Stimulated activated CD4-positive, alpha-beta T cell treated with anti-CD3 and anti-CD28 coated beads, Interleukin-4, amount 100 ng/mL, for 1 hour (primary cell): Measurements from ENCODE around the gene EXOC6.

ENCODE experiments used
- DNase-seq: peaks from one replicate; pipeline ENCODE4 v3.0.0-alpha.2; 2020

Gene EXOC6

DNA sequence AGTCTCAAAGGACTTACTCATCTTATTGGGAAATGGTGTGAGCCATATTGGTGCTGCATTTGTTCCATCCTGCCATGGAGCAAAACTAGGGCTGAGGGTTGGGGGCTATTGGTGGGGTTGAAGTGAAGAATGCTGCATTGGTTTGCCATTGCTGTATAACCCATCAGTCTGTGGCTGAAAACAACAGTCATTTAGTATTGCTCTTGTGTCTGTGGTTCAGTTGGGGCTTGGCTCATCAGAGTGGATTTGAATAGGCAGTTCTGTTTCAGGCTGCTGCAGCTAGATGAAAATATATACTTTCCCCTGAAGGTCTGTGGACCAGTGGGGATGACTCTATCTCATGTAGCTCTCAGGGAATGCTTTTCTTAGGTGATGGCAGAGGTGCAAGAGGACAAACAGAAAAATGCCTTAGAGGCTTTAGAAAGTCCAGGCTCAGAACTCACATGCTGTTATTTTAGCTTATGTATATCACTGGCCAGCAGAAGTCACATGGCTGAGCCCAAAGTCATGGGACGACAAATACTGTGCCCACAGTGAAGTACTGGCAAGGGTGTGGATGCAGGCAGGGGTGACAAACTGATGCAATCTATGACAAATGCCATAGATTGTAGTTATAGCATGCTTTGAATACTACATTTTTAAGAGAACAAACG, 15.2 kb upstream of the EXOC6 start:
- no peak for DNase-seq

DNA sequence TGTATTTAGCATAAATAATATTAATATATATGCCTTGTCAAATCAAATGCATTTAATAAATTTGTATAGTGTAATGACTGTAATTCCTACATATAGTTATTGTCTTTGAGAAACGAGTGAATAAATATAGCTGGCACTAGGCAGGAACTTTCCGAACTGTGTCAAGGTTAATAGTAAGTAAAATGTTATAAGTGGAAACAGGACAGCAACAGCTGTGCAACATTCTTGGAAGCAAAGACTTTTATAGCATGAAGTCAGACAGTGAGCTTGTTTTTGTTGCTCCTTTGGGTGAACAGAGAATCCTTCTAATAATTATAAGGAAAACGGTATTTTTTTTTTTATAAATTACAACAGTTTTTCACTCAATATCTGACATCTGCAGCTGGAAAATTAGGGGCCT, 14.0 kb upstream of the EXOC6 start:
- DNase-seq = no peak

DNA sequence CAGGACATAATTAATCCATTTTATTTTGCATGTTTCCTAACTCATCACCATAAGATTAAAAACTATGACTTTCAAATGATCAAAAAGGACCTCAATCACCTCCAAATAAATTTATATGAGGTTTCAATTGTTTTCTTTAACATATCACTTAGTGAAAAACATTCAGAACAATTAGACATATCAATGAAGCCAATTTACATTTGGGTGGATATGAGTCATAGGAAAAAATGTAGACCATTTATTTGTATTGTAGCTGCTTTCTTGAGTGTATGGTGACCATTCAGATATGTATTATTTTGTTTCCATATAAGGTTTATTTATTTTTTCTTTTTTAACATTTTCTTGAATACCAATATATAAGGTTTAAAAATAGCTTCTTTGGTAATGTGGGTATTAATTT, 13.3 kb upstream of the EXOC6 start:
- no peak for DNase-seq

DNA sequence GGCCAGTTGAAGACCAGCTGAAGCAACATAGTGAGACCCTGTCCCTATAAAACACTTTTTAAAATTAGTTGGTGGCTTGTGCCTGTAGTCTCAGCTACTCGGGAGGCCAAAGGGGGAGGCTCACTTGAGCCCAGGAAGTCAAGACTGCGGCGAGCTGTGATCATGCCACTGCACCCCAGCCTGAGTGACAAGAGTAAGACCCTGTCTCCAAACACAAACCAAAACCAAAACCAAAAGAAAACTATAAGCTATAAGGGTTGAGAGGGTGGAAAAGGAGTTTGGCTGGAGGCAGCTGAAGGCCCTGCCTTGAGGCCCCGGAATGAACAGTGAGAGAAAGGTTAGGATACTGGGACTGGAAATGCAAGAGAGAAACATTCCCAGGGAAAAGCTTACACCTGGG, 10.9 kb upstream of the EXOC6 start:
- no peak for DNase-seq

DNA sequence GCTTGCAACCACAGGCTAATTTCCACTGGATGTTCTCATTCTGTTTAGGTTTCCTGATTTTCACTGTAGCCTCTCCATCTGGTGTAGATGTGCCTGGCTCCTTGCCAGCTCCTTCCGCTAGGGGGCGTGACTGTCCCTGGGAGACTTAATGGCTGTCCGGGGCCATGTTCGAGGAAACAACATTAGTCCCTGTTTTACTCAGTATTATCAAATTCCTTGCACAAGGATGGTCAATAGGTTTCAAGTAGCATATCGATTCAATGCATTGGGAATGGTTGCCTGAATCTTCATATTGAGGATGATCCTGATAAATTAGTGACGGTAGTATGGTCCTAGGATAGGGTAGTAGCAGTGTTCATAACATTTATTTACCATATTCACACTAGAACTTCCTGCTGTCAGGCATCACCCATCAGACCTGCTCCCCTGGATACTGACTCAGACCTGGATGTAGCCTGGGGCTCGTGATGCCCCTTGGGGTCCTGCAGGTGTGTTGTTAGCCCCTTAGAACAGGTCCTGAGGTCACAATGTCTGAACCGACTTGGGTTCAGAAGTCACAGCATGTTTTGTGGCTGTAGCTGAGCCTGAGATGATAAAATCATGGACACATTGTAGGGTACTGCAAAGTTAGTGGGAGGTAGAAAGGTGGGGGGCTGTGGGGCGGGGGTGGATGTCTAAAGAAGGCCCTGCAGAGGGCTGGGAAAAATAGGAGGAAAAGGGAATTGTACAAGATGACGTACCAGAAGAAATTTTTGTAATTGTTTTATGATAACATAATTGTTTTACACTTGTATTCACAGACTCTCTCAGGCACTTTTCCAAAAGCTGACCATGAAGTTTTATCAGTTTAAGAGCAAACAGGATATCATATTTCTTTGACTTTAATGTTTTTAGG, 8.9 kb upstream of the EXOC6 start:
- peak; percentile 56 for DNase-seq

DNA sequence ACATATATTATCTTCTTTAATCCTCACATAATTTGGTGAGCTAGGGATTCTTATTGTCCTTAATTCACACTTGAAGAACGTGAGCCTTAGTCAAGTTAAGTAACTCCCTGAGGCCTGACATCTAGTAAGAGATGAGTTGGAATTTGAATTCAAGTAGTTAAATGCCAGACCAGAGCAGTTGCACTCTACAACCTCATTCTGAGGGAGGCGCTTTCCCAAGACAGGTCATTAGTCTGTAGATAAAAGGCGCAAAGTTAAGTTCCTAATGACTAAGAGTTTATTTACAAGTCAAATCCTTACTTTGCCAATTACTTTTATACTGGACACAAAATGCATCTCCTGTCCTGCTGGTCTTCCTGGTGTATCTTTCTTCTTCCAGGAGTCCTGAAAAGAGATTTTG, 3.6 kb upstream of the EXOC6 start:
- no peak for DNase-seq

DNA sequence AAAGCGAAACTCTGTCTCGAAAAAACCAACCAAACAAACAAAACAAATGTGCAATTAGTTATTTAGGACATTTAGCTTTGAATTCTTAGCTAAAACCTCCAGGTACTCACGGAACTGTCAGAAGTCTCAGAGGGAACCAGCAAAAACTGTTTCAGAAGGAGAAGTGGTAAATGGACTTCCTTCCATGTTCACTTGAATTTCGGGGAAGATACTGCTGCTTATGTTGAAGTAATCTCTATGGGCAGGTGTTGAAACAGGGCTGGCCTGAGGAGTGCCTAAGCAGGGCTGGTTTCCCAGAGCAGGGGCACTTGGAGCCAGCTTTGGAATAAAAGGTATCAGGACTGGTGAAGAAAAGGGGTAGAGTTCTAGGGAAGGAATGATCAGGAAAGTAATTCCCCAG, 2.4 kb upstream of the EXOC6 start:
- no peak for DNase-seq

DNA sequence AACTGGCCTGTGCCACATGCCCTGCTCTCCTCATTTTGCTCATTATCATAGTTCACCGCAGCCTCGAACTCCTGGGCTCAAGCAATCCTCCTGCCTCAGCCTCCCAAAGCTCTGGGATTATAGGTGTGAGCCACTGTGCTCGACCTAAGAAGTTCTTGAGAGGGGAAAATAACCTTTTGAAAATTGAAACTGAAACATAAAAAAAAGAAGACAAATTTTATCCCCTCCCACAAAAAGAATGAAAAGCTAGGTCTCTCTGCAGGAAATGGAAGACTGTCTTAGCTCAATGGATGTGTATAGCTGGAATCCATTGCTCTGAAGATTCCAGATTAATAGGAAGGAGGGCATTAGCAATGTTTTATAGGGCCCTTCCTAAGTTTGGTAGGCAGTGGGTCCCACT, 2.0 kb upstream of the EXOC6 start:
- DNase-seq = no peak

DNA sequence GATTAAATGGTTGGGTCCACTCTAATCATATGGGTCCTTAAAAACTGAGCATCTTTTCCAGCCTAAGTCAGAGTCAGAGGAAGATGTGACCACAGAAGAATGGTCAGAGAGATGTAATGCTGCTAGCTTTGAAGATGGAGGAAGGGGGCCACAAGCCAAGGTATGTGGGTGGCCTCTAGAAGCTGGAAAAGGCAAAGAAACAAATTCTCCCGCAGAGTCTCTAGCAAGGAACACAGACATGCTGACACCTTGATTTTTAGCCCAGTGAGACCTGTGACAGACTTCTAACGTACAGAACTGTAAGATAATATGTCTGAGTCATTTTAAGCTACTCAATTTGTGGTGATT, 1.5 kb upstream of the EXOC6 start:
- no peak for DNase-seq

DNA sequence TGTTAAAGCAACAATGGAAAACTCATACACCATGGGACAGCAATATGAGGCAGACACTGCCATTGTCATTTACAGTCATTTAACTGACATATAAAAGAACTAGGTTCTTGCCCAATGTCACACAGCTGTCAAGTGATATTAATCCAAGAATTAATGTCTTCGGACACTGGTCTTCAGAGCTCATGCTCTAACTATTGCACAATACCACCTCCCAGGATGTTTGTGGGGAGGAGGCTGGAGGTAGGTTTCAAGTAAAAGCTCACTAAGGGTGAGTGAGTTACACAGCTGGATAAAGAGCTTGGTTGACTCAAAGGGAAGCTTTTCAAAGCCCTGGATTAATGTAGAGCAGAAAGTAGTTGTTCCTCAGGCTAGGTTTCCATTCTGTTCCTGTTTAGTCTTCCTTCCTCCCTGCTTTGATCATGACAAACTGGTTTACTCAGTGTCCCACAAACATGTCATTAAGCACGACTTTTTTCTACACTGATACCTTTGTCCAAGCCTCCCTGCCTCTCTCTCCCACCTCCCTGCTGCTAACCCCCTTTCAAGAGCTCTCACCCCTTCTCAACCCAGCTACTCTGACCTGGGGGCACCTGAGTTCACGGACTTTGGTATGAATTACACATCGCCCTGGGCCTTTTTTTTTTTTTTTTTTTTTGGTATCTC, 987 bp upstream of the EXOC6 start:
- DNase-seq = no peak

DNA sequence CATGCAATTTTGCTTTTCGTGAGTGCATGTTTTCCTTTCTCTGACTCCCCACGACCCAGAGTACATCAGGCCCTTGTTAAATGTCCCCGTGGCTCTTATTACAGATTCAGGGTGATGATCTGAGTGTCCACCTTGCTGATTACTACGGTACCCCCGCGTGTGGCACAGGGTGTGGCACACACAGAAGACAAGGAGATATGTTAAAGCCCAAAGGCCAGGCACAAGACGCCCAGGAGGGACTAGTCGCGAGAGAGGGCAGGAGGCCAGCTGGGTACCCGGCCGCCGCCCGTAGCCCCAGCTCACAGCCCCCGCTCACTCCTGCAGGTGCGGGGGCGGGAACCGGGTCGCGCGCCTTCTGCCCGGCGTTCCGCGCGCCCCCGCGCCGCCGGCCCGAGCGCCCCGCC, 281 bp upstream of the EXOC6 start:
- no peak for DNase-seq

DNA sequence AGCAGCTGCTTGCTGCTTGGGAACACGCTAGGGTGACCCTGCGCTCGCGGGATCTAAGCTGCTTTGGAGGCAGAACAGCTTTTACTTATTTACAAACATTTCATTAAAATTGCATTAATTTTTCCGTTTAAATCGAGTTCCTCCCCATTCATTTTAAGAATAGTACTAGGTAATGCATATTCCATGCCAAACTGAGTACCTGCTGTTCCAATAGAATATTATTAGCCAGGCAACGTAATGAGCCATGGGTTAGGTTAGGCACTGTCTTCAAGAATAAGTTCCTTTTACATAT, 860 bp downstream of the EXOC6 start:
- no peak for DNase-seq

DNA sequence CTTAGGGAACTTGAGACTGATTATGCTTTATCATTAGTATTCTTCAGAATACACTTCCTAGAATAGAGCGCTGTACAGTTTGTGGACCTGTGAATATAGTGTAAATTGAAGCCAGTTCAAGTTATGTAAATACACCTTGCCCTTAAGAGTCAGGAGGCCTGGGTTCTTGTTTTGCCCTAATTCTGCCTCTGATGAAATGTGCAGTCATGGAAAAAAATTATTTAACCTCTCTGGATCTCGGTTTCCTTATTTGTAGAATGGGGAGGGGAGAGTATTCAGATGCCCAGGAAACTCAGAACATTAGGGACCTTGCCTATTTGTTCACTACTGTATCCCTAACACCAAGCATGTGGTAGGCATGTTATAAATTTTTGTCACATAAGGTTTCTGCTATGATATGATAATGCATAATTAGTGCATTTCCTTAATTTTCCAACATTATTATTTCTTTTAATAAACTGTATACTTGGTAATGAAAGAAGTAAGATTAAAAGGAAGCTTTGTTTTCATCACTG, 1.3 kb downstream of the EXOC6 start:
- DNase-seq = no peak

DNA sequence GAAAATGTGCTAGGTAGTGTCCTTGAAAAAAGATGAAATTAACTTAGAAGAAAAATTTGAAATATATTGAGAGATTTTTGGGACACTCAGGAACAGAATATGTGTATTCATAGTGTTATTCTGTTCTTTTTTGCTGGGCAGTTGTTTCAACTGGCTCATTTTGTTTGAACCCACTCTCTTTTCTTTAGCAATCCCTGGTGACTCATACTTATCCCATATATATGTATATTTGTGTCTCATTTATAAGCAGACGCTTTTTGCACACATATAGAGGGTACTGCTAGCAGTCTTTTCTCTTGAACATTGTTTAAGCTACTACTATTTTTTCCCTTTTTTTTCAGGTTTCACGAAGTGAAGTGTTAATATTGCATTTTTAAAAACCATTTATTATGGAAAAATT, 1.9 kb downstream of the EXOC6 start:
- no peak for DNase-seq

DNA sequence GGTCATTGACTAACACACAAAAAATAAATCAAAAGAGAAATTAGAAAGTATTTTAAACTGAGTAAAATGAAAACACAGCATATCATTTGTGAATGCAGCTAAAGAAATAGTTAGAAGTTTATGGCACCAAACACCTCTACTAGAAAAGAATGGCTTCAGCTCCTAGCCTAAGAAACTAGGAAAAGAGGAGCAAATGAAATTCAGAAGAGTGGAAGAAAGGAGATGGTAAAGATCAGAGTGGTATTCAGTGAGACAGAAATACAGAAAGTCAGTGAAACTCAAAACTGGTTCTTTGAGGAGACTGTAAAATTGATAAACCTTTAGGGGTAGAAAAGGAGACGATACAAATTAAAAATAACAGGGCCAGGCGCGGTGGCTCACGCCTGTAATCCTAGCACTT, 2.7 kb downstream of the EXOC6 start:
- no peak for DNase-seq

DNA sequence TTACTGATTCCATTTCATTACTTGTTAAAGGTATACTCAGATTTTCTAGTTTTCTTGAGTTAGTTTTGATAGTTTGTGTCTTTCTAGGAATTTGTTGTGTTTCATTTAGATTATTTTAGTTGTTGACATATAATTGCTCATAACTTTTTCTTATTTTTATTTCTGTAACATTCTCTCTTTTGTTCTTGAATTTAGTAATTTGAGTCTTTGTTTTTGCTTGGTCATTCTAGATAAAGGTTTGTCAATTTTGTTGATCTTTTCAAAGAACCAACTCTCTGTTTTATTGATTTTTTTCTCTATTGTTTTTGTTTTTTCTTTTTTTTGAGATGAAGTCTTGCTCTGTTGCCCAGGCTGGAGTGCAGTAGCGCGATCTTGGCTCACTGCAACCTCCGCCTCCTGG, 7.2 kb downstream of the EXOC6 start:
- no peak for DNase-seq

DNA sequence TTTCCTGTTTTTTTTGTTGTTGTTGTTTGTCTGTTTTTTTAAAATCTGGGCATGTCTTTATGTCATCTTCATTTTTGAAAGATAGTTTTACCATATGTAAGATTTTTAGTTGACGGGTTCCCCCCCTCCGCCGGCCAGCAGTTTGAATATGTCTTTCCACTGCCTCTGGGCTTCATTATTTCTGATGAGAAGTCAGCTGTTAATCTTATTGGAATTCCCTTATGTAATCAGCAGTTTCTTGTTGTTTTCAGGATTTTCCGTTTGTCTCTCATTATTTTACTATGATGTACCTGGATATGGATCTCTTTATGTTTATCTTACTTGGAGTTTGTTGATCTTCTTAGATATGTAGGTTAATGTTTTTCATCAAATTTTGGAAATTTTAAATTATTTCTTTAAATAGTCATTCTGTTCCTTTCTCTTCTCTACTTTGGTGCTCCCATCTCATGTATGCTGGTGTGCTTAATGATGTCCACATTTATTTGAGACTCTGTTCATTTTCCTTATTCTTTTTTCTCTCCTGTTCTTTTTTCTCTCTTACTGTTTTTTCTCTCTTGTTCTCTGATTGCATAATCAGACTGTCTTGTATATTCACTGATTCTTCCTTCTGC, 9.7 kb downstream of the EXOC6 start:
- DNase-seq = no peak

DNA sequence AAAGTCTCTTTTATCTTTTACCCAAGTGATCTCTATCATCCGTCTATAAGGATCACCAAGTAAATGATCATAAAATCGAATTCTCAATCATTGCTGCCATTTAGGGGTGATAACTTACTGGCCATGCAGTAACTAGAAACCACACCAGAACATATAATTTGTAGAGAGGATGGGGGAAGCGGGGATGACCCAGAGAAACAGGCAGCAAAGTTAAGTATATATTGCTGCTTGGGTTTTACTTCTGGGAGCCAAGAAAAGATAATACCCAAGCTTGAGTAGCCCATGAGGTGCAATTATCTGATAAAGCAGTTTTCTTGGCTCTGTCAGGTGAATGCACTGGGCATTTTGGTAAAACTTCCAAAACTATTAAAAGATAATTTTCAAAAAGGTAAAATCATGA, 18.9 kb downstream of the EXOC6 start:
- DNase-seq = no peak

DNA sequence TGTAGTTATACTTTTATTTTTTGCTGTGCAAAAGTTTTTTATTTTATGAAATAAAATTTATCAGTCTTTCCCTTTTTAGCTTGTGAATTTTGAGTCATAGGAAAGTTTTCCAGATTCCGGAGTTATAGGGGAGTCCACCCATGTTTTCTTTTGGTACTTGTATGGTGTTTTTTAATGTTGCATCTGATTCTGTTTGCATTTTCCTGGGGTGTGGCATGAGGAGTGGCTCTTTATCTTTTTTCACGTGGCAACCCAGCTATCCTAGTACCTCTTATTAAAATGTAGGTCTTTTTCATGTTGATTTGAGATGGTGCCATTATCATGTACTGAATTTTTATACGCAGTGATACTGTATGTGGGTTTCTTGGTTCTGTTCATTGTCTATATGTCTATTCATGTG, 19.7 kb downstream of the EXOC6 start:
- no peak for DNase-seq

DNA sequence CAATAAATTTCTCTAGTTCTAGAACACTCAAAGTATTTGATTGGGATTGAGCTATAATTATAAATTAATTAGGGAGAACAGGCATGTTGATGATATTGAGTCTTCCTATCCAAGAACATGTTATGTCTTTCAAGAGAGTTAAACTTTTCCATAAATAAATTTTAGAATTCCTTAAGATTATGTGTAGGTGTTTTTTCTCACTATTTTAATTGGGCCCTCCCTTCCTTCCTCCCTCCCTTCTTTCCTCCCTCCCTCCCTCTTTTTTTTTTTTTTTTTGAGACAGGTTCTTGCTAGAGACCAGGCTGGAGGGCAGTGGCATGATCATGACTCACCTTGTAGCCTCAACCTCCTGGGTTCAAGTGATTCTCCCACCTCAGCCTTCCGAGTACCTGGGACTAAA, 20.2 kb downstream of the EXOC6 start:
- DNase-seq = no peak

DNA sequence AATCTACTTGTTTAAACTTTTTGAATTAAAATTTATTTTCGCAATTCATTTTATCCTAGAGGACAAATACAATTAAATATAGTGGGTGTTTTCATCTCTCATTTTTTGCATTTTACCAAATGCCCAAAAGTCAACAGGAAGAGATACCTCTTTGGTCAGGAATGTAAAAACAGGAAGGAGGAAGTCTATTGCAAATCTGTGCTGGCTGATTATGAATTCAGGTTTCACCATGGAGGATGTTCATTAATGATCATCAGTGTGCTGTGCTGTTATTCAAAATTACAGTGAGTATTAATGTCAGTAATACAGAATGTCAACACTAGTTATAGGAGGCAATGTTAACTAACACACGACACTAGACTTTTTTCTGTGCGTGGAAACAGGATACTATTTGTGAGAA, 24.7 kb downstream of the EXOC6 start:
- DNase-seq = no peak

DNA sequence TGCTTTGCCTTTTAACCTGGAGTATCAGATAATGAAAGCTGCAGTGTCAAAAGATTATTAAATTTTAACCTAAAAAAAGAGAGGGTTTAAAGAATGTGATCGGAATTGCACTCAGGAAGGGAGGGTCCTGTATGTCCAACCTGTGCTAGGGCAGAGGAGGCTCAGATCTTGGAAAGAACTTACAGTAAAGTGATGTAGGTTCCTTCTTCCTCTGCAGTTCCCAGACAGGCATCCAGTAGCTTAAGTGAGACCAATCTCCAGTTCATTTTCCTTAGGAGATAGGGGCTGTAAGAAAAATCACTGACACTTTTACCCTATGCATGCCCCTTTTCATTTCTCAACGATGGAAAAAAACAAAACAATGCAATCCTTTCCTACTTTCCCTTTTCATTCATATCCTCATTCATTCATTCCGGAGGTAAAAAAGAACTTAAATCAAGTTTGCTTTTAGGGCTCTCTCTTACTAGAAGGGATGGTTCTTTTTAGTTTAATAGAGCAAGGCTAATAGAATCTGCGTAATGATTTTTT, 28.3 kb downstream of the EXOC6 start:
- no peak for DNase-seq

DNA sequence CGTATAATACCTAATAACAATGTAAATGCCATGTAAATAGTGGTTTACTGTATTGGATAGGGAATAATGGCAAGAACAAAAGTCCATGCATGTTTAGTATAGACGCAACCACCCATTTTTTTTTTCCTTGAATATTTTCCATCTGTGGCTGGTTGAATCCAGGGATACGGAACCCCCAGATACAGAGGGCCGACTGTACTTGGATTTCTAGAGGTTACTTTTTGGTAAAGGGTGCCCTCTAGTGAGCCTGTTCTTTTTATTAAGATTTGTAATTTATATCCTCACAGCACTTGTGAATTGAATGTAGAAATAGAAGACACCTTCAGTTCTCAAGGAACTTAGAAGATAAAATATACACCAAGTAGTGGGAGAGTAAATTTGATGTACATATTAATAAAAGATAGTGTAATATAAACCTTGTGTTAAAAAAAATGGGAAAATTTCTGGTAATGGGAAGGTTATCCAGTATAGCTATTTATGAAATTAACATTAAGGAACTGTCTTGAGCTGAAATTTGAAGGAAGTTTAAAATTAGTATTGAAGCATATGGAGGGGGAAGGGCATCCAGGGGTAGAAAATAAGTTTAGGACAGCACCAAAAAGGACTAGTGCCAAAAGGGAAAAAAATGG, 32.0 kb downstream of the EXOC6 start:
- DNase-seq = no peak
